HG03103 (cell line): ENCODE measurements around the gene ST6GAL1.
"Not testable (repeated sequence)": the region's sequence is repeated elsewhere in the genome, so short reads cannot be mapped to it uniquely, and the experiment has no call there.

Experiments
- ATAC-seq: cut with Tn5 transposase; IDR thresholded peaks from one replicate; pipeline ENCODE4 v1.9.1; 2021; ENCODE audit warnings: low read depth; ENCODE audit not compliant: unreplicated experiment

ST6GAL1 gene, protein sequence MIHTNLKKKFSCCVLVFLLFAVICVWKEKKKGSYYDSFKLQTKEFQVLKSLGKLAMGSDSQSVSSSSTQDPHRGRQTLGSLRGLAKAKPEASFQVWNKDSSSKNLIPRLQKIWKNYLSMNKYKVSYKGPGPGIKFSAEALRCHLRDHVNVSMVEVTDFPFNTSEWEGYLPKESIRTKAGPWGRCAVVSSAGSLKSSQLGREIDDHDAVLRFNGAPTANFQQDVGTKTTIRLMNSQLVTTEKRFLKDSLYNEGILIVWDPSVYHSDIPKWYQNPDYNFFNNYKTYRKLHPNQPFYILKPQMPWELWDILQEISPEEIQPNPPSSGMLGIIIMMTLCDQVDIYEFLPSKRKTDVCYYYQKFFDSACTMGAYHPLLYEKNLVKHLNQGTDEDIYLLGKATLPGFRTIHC

GRCh38 chr3:186930143-186930640 is at the start of gene ST6GAL1:
Gene ST6GAL1, plus strand, starts transcription at chr3:186930526. Its CDS starts 112,178 bp downstream, at chr3:187042704.
- peak; percentile 51 for ATAC-seq

- ATAC-seq, result no peak
Measured at GRCh38 chr3:186882150-186882524, 48.2 kb upstream of the ST6GAL1 start.

DNA sequence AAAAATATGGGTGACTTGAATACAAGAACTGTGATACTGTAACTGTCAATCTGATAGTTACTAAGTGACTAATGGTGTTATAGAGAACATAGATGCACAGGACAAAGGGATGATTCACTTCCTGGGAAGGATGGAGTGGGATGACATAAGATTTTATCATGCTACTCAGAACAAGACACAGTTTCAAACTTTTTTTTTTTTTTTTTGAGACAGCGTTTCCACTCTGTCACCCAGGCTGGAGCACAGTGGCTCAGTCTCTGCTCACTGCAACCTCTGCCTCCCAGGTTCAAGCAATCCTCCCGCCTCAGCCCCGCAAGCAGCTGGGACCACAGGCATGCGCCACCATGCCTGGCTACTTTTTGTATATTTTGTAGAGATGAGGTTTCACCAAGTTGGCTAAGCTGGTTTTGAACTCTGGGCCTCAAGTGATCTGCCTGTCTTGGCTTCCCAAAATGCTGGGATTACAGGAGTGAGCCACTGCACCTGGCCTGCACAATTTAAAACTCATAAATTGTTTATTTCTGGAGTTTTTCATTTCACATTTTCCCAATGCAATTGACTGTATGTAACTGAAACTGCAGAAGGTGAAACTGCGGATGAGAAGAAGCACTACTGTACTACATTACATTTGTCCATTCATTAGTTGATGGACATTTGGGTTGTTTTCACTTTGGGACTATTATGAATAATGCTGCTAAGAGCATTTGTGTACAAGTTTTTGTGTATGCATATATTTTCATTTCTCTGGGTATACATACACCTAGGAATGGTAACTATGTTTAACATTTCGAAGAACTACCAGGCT is 47.2 kb upstream of the ST6GAL1 start:
- no peak for ATAC-seq

- no peak for ATAC-seq
Measured at GRCh38 chr3:186883686-186884058, 46.7 kb upstream of the ST6GAL1 start.

GRCh38 chr3:186884868-186885267 is 45.5 kb upstream of the ST6GAL1 start:
- not testable (repeated sequence) for ATAC-seq

DNA sequence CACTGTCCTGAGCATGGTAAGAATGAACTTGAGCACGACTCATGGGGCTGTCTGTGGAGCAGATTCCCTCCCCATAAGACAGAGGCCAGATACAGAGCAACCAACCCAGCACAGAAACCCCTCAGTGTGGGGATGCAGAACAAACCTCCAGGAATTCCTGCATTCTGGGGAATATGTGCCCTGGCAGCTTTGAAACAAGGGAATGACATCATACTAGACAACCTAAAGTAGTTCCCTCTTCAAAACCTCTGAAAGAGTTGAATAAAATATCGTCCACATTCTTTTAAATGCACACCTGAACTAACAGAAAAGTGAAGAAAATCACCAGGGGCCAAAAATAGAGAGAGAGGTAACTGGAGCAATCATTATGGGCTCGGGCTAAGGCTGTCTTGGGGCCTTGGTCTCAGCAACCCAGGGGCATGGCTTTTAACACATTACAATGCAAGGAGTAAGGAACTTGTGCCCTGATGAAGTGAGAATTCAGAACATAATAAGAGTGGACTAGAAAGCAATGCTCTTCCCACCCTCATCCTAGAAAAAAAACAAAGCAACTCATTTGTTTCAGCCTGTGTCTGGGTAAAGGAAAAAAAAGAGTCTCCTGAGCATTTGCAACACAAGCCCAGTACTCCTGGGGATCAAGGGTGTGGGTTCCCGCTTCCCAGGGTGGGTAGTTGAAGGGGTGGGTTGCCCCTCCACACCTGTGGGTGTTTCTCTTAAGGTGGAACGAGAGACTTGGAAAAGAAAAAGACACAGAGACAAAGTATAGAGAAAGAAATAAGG is 43.9 kb upstream of the ST6GAL1 start:
- ATAC-seq, result no peak

- not testable (repeated sequence) for ATAC-seq
Measured at GRCh38 chr3:186887507-186887938, 42.8 kb upstream of the ST6GAL1 start.

GRCh38 chr3:186888569-186888968 is 41.8 kb upstream of the ST6GAL1 start:
- ATAC-seq, result no peak

DNA sequence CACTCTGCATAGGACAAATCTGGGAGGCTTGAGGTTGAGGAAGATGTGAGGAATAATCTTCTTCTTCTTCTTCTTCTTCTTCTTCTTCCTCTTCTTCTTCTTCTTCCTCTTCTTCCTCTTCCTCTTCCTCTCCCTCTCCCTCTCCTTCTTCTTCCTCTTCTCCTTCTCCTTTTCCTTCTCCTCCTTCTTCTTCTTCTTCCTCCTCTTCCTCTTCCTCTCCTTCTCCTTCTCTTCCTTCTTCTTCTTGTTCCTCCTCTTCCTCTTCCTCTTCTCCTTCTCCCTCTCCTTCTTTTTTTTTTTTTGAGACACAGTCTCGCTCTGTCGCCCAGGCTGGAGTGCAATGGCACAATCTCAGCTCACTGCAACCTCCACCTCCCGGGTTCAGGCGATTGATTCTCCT is 40.6 kb upstream of the ST6GAL1 start:
- ATAC-seq, result not testable (repeated sequence)

DNA sequence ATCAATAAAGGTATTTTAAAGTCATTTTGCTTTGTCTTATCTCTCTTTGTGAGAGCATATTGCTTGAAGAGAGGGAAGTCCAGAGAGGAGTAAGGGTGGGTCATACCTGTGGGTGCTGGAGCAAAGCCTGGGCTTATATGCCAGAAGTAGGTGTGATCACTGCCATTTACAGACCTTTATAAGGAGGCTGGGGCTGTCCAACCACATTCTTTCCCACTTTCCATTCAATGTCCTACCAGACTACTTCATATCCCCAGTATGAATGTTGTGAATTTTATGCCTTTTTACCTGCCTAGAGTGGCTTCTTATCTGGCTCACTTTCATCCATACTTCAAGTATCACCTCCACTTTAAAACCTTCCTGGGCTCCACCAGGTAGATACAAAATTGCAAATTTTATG is 39.4 kb upstream of the ST6GAL1 start:
- ATAC-seq, result no peak

GRCh38 chr3:186893071-186893470 is 37.3 kb upstream of the ST6GAL1 start:
- not testable (repeated sequence) for ATAC-seq

- no peak for ATAC-seq
Measured at GRCh38 chr3:186895406-186895805, 34.9 kb upstream of the ST6GAL1 start.

DNA sequence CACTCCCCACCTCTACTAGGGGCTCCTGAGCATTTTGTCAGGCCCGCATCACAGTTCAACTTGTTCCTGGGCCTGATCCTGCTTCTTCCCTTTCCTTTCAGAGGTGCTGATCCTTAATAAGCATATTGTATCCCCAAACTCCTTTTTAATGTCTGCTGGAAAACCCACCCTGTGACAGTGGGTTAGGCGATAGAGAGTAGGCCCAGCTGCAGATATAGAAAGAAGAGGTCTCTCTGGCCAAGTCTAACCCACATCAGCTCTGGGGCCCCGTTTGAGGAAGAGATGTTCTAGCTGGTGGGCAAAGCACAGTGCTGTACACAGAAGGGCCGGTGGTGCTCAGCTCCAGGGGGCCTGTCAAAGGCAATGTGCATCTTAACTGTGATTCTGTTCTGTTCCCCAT is 34.3 kb upstream of the ST6GAL1 start:
- no peak for ATAC-seq

DNA sequence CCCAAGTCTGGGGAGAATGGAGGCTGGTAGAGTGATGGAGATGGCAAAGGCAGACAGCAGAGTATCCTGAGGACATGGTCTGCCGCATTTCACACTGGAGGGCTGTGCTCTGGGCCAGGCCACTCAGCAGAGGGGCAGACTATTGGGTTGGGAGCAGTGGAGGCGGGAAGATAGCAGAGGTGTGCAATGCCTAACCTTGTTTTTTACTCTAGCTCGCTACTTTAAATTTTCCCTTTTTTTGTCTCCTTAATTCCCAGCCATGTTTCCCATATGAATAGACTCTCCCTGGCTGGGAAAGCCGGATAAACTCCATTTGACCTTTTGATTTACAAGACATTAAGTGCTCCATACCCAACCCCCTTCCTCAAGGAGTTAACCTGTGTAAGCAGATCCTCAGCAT is 33.5 kb upstream of the ST6GAL1 start:
- no peak for ATAC-seq

GRCh38 chr3:186901135-186901734 is 29.1 kb upstream of the ST6GAL1 start:
- ATAC-seq, result no peak

GRCh38 chr3:186902154-186902553 is 28.2 kb upstream of the ST6GAL1 start:
- ATAC-seq, result no peak

- no peak for ATAC-seq
Measured at GRCh38 chr3:186902713-186903112, 27.6 kb upstream of the ST6GAL1 start.

- ATAC-seq, result not testable (repeated sequence)
Measured at GRCh38 chr3:186903676-186904075, 26.6 kb upstream of the ST6GAL1 start.

- ATAC-seq, result not testable (repeated sequence)
Measured at GRCh38 chr3:186907075-186907474, 23.3 kb upstream of the ST6GAL1 start.
